SK-N-DZ (cell line): ENCODE results near the gene NEB.
"Not testable (repeated sequence)": the region's sequence is repeated elsewhere in the genome, so short reads cannot be mapped to it uniquely, and the experiment has no call there.

Source experiments
- DNase-seq: peaks from one replicate; pipeline ENCODE4 v3.0.0-alpha.2; 2015; ENCODE audit warnings: low spot score

The NEB gene

DNA sequence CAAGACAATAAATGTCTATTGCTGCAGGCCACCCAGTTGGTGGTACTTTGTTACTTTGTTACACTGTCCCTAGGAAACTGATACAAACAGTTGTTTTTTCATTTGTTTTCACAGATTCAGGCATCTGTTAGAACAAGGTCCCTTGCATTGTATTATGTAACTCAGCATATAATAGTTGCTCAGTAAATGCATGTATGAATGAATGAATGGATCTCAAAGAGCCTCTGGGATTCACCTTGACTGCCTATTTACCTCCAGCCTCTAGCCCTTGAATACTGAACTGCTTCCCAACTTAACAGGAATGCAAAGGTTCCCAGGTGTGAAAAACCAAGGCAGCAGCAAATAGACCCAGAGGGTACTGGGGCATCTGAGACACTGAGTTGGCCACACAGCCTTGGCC lies 27.4 kb upstream of the NEB start:
- DNase-seq, result no peak

DNA sequence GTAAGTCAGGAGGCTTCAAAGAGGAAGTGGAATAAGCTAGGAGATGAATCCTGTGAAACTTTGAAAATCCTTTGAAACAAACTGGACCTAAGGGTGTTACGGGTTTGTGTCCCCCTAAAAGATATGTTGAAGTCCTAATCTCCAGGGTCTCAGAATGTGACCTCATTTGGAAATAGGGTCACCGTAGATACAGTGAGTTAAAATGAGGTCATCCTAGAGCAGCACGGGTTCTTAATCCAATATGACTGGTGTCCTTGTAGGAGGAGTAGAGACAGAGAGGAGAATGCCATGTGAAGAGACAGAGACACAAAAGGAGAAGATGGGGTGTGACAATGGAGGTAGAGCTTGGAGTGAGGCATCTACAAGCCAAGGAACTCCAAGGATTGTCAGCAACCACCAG lies 26.9 kb upstream of the NEB start:
- no peak for DNase-seq

DNA sequence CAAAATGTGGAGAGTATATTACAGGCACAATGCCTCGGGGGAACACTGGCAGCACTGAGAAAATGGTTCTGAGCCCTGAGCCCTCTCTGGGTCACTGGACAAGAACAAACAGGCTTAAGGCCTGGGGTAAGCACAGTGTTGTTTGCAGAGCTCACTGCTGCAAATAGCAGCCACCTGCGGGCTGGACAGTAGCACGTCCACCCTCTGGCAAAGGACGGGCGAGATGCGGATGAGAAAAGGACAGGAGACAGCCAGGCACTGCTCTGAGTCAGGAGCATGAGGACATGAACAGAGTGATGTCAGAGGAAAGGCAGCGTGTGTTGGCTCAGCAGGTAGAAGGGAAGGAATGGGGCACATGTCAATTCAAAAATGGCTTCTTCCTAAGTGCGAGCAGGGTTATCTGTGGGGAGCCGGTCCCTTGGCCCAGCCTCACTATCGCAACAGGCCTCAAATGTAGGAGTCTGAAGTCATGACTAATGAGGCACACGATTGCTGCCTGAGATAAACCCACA lies 25.9 kb upstream of the NEB start:
- no peak for DNase-seq

DNA sequence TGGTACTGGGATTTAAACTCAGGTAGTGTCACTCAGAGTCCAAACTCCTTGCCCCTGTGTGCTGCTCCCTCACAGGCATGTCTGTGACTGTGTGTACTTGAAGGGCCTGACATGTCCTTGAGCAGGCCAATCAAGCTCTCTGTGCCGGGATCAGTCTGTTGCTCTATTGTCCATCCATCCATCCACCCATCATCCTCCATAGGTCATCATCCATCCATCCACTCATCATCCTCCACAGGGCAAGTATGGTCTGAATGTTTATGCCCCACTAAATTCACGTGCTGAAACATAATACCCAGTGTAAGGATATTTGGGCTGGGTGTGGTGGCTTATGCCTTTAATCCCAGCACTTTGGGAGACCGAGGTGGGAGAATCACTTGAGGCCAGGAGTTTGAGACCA lies 24.5 kb upstream of the NEB start:
- DNase-seq, result no peak

DNA sequence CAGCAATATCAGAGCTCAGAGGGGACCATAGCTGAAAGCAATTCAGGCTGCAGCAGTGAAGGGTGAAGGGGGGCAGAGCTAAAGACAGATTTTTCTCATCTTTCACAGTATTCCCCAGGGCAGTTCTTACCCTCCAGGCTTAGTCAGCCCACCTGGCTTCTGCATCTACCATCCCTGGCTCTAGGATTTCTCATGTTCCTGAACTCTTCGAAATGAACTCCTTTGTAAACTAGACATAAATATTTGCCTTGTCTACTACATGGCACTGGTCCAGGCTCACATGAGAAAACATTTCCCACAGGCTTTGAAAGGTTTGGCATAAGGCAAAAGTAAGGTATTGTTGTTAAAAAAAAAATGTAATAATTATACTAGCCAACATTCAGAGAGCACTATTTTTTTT lies 23.6 kb upstream of the NEB start:
- no peak for DNase-seq

DNA sequence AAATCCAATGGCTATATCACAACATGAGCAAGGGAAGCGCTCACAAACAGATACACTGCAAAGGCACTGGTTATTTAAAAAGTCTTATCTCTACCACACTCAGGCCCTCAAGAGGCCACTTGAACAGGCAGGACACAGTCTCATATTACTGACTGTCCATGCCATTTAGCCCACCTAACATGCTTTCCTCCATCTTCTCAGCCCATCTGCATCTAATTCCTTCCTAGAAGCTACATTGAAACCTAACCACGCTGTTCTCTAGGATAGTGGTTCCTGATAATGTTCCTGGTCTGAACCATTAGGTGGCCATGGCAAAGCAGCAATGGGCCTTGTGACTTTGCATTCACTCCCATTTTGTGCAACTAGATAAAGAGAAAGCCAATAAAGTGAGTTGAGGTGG lies 22.5 kb upstream of the NEB start:
- no peak for DNase-seq

DNA sequence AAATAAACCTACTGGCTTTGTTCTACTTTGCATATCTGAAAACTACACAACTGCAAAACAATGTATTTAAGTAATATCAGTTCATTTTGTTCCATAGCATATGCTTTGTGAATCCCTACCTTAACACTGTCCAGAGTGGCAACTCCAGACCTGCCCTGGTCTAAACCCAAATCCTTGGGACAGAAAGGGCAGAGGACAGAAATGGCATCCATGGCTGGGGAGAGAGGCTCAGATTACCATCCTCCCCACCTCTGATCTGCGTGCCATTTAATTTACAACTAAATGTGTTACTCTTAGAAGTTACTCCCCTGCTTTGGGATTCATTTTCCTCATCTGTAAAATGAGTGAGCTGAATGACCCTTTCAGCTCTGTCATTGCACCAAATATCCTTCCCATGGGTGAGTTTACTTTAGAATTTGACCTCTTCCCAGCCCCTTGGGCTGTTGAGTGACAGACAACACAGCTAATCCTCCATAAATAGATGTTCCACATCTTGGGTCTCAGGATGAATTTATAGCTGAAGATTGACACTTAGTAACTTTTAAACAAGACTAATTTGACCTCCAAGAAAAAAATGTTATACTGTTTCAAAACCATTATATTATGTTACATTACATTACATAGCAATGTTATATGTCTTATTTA lies 20.1 kb upstream of the NEB start:
- DNase-seq, result no peak

DNA sequence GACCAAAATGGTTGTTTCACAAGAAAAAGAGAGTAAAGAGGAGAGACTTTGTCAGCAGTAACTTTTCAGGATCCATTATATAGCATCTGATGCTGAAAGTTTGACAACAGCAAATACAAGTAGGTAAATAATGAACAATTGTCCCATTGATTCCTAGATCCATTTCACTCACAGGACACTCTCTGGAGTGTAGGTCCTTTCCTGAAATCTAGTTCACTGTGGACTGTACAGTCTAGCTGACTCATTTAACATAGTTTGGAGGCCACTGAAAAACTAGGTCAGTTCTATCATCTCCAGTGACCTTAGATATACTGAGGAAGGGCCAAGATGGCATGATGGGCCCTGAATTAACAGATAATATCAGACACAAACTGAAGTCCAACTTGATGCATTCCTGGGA lies 19.3 kb upstream of the NEB start:
- DNase-seq, result no peak

- not testable (repeated sequence) for DNase-seq
Observed at GRCh38 chr2:151745261-151745660, 11.0 kb upstream of the NEB start.

GRCh38 chr2:151730262-151730975 lies 3.9 kb downstream of the NEB start:
- DNase-seq, result no peak

- no peak for DNase-seq
Observed at GRCh38 chr2:151729837-151730236, 4.4 kb downstream of the NEB start.

DNA sequence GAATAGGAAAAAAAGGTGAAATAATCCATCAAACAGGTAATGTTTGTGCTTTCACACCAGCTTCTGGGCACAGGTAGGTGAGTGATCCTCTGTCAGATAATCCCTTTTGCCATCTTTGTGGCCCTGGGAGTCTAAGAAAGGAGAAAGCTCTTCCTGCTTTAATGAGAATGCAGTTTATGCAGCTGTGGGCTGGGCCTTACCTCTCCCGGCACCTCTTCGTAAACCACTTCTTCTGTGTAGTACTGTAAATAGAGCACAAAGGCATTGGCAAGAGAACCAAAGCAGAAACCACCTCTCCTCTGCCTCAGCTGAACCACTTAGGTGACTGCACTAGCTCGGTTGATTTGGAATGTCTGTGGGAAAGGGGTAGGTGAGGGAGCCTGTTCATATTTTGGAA lies 4.9 kb downstream of the NEB start:
- no peak for DNase-seq

GRCh38 chr2:151728804-151729414 lies 5.4 kb downstream of the NEB start:
- no peak for DNase-seq

GRCh38 chr2:151727593-151728552 lies 6.4 kb downstream of the NEB start:
- no peak for DNase-seq

DNA sequence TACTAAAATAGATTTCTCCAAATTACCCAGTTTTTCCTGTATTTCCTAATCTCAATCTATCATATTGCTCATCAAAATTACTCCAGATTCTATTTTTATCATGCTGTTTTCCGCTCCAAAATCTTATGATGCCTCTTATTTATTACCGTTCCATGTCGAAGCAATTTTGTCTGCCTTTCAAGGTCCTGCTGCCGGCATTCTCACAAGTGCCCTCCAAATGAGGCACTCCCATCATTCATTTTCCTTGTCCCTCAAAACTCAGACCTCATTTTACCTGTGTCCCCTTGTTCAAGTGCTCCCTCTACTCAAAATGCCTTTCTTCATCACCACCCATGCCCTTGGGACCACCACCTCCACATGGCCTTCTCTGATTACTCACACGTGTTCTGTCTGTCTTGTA lies 13.1 kb downstream of the NEB start:
- no peak for DNase-seq

DNA sequence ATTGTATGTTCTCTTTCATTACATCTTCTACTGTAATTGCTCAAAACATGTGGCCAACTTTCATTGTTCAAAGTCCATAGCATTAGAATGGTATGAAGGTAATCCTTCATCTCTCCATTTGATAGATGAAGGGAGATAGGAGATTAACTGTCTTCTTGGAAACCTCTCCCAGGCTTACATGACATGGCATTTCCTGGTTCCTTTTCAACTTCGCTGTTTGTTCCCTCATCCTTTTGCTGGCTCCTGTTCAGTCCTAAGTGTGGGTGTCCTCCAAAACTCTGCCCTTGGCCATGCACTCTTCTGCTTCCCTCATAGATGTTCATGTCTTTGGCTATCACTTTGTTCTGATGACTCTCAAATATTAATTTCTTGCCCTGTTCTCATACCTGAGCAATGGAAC lies 13.8 kb downstream of the NEB start:
- no peak for DNase-seq

GRCh38 chr2:151718796-151719195 lies 15.5 kb downstream of the NEB start:
- DNase-seq, result no peak

- DNase-seq, result no peak
Observed at GRCh38 chr2:151718247-151718646, 16.0 kb downstream of the NEB start.

GRCh38 chr2:151716721-151717120 lies 17.6 kb downstream of the NEB start:
- DNase-seq, result no peak

- DNase-seq, result no peak
Observed at GRCh38 chr2:151713291-151713903, 20.9 kb downstream of the NEB start.

DNA sequence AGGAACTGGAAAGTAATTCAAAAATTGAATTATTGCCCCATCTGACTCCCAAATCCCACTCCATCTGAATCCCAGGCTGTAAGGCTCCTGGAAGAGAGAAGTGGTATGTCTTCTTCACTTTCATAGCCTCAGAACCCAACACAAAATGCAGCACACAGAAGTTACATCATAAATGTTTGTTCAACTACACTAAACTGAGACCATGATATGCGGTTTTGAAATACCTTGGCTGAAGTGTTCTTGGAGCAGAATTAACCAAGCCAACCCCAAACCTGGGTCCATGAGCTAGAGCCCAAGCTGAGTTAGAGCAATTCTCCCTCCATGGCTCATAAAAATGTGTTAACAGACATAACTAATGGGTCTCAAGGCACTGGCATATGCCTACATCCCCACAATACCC lies 23.3 kb downstream of the NEB start:
- no peak for DNase-seq
